Measurements from ENCODE around the gene KBTBD12. TPM values are rescaled to one million over a fixed set of nuclear protein-coding genes. Genes with fewer than 3 reads are reported as not detected.
"Not testable (repeated sequence)": the region's sequence is repeated elsewhere in the genome, so short reads cannot be mapped to it uniquely, and the experiment has no call there.

KBTBD12 gene
- total RNA-seq, 1 donor, result under 0.01 TPM

DNA sequence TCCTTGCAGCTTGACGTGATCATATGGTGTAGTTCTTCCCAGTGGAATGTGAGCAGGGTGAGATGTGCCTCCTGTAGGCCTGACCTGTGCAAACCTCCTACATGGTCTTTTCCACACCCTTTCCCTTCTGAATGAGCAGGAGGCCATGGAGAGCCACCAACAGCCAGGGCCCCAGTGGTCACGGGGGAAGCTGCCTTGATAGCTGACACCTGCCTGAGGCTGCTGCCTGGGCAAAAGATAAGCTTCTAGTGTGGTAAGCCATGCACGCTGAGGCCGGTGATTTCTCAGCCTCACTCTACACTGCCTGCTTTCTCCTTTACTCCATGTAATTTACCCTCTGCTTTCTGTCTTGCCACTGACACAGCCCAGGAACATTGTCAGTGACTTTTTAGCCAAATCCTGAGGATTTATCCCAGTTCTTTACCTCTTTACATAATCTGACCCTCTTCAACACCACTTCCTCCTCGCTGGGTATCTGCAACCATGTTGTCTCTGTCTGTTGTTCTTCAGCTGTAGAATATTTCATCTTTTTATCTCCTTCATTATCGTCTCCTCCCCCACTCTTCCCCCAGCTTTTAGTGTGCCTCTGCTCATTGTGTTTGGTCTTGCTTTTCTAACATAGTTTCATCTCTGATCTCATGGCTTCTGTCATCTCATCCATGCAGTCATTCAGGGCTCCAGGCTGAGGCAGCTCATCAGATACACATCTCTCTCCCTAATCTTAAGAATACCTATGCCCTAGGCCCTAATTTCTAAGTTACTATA is 11.2 kb upstream of the KBTBD12 start:
- no peak for DNase-seq (ENCODE audit: low read depth)
- H3K4me3 ChIP-seq (ENCODE audit: low read depth, low read length), result no peak overlapping the region
- TF ChIP-seq, protein P1, sequence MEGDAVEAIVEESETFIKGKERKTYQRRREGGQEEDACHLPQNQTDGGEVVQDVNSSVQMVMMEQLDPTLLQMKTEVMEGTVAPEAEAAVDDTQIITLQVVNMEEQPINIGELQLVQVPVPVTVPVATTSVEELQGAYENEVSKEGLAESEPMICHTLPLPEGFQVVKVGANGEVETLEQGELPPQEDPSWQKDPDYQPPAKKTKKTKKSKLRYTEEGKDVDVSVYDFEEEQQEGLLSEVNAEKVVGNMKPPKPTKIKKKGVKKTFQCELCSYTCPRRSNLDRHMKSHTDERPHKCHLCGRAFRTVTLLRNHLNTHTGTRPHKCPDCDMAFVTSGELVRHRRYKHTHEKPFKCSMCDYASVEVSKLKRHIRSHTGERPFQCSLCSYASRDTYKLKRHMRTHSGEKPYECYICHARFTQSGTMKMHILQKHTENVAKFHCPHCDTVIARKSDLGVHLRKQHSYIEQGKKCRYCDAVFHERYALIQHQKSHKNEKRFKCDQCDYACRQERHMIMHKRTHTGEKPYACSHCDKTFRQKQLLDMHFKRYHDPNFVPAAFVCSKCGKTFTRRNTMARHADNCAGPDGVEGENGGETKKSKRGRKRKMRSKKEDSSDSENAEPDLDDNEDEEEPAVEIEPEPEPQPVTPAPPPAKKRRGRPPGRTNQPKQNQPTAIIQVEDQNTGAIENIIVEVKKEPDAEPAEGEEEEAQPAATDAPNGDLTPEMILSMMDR (IDR thresholded peaks at IDR 0.05; ENCODE audit: insufficient read depth, low read length), result no peak

DNA sequence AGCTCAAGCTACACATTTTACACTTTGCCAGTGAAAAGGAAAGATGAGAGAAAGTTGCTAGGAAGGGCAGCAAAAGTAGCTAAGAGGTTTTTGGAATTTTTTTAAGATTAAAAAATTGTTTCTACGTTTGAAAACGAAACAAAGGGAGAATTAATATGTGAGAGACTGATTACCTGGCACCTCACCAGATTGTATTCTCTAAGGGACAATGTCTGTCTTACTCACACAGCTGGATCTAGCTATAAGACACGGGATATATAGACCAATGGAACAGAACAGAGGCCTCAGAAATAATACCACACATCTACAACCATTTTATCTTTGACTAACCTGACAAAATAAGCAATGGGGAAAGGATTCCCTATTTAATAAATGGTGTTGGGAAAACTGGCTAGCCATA is 9.5 kb upstream of the KBTBD12 start:
- TF ChIP-seq, protein P1 (IDR thresholded peaks at IDR 0.05; ENCODE audit: insufficient read depth, low read length), result no peak
- DNase-seq (ENCODE audit: low read depth), result no peak
- H3K4me3 ChIP-seq (ENCODE audit: low read depth, low read length), result no peak overlapping the region

DNA sequence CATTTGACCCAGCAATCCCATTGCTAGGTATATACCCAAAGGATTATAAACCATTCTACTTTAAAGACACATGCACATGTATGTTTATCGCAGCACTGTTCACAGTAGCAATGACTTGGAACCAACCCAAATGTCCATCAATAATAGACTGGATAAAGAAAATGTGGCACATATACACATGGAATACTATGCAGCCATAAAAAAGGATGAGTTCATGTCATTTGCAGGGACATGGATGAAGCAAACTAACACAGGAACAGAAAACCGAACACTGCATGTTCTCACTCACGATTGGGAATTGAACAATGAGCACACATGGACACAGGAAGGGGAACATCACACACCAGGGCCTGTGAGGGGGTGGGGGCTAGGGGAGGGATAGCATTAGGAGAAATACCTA is 8.4 kb upstream of the KBTBD12 start:
- not testable (repeated sequence) for DNase-seq (ENCODE audit: low read depth); H3K4me3 ChIP-seq (ENCODE audit: low read depth, low read length)

DNA sequence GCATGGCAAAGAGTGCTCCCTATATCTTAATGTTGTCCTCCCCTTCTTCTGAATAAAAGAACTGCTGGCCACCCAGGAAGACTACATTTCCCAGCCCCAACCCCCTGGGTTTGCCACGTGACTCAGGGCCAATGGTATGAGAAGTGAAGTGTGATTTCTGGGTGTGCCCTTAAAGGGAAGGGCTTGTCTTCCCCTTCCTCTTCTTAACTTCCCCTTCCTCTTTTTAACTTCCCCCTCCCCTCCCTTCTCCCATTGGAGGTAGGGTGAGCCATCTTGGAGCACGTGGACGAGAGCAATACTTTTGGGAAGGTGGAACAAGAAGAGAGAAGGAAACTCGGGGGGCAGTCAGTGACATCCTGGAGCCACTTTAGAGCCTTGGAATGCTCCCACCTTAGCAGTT is 6.8 kb upstream of the KBTBD12 start:
- no peak for DNase-seq (ENCODE audit: low read depth)
- H3K4me3 ChIP-seq (ENCODE audit: low read depth, low read length), result no peak overlapping the region
- TF ChIP-seq, protein P1 (IDR thresholded peaks at IDR 0.05; ENCODE audit: insufficient read depth, low read length), result no peak

DNA sequence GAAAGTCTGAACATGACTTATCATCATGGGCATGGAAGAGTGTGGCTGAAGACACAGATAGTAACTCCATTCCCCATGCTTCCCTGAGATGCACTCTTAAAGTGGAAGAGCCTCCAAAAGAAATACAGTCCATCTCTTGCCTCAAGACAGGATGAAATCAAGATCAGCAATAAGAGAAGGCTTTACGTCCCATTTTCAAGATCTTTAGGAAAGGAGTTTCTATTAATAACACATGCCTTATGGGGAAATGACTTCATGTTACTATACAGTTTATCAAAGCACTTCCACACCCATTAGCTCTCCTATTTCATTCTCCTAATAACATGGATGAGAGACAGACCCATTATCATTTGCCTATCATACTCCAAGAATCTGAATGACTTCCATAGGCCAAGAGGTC is 6.1 kb upstream of the KBTBD12 start:
- DNase-seq (ENCODE audit: low read depth), result no peak
- TF ChIP-seq, protein P1 (IDR thresholded peaks at IDR 0.05; ENCODE audit: insufficient read depth, low read length), result no peak

DNA sequence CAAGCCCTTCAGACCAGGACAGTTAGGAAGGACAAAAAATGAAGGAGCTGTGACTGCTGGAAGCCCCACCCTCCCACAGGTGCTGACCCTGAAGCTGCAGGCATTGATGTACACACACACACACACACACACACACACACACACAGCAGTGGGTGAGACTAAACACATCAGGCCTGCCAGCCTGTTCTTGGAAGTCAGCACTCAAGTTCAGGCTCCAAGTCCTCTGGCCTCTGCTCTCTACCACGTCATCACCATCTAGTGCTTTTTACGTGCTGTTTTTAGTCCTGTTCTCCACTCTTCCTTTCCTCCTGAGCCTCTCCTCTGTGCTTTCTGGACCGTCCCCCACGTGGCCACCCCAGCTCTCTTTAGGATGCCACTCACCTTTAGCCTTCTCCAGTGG is 5.4 kb upstream of the KBTBD12 start:
- TF ChIP-seq, protein P1 (IDR thresholded peaks at IDR 0.05; ENCODE audit: insufficient read depth, low read length), result no peak
- H3K4me3 ChIP-seq (ENCODE audit: low read depth, low read length), result no peak overlapping the region
- DNase-seq (ENCODE audit: low read depth), result no peak

More for the DNA sequence above, 6.1 kb upstream of the KBTBD12 start:
- H3K4me3 ChIP-seq (ENCODE audit: low read depth, low read length), result no peak overlapping the region

DNA sequence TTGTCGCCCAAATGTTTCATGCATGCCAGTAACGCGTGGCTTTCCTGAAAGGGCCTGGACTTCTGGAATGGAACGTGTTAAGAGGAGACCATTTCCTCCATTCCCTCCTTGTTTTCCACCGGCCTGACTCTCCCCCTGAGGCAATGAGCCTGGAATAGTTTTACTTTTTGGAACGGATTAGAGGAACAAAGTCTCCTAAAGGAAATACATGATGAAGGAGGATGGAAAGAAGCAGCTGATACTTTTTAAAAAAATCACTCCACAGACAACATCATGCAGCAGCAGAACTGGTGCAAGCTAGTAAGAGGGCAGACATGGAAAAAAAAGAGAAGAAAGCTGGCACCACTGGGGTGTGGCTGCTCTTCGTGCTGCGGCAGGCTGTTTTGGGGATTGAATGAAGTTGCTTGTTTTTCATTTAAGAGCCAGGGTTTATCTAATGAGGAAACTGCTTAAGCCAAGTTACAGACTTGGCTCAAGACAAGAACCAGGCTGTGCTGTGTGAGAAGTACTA is 3.6 kb upstream of the KBTBD12 start:
- TF ChIP-seq, protein P1 (IDR thresholded peaks at IDR 0.05; ENCODE audit: insufficient read depth, low read length), result no peak
- no peak overlapping the region for H3K4me3 ChIP-seq (ENCODE audit: low read depth, low read length)
- peak; percentile 45 for DNase-seq (ENCODE audit: low read depth)

DNA sequence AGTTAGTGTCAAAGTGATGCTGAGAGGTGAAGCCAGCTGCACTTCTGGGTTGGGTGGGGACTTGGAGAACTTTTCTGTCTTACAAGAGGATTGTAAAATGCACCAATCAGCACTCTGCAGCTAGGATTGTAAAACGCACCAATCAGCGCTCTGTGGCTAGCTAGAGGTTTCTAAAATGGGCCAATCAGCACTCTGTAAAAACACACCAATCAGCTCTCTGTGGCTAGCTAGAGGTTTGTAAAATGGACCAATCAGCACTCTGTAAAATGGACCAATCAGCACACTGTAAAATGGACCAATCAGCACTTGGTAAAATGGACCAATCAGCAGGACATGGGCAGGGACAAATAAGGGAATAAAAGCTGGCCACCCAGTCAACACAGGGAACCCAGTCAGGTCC is 1.2 kb upstream of the KBTBD12 start:
- H3K4me3 ChIP-seq (ENCODE audit: low read depth, low read length); DNase-seq (ENCODE audit: low read depth): not testable (repeated sequence)
